ENCODE measurements around the gene TTC13. TPM values are rescaled to one million over a fixed set of nuclear protein-coding genes. Genes with fewer than 3 reads are reported as not detected.
"Not testable (repeated sequence)": the region's sequence is repeated elsewhere in the genome, so short reads cannot be mapped to it uniquely, and the experiment has no call there.

The TTC13 gene
- total RNA-seq, 1 donor from 2014 or later = 35.4 TPM

GRCh38 chr1:231016966-231017365 is 38.3 kb upstream of the TTC13 start:
- ChIA-PET POLR2A (no interaction called here), CTCF (no interaction called here)
- ATAC-seq (ENCODE audit: low read depth) = no peak
- no peak for DNase-seq
- Mint-ChIP-seq H3K4me1 (no peaks in the 10 kb centered on the region), H3K27ac (no peak overlapping the region), H3K36me3 (ENCODE audit: low read depth) (peaks cover 9% of the 10 kb centered on the region), H3K27me3 (no peaks in the 10 kb centered on the region), H3K9me3 (no peaks in the 10 kb centered on the region), H3K4me3 (no peak overlapping the region)
- intact Hi-C loops (cut with micrococcal nuclease) = no loop called here
- no peak for TF ChIP-seq CTCF (IDR thresholded peaks at IDR 0.05)

GRCh38 chr1:231016234-231016633 is 37.6 kb upstream of the TTC13 start:
- no peak for DNase-seq
- intact Hi-C loops (cut with micrococcal nuclease) = no loop called here
- Mint-ChIP-seq H3K27me3 (no peaks in the 10 kb centered on the region), H3K36me3 (ENCODE audit: low read depth) (peaks cover 9% of the 10 kb centered on the region), H3K4me1 (no peaks in the 10 kb centered on the region), H3K4me3 (no peak overlapping the region), H3K9me3 (no peaks in the 10 kb centered on the region), H3K27ac (no peak overlapping the region)
- ChIA-PET CTCF (no interaction called here), POLR2A (no interaction called here)
- TF ChIP-seq CTCF (IDR thresholded peaks at IDR 0.05) = no peak
- ATAC-seq (ENCODE audit: low read depth) = no peak

GRCh38 chr1:231013391-231014015 is 34.8 kb upstream of the TTC13 start:
- H3K4me1 Mint-ChIP-seq = no peaks in the 10 kb centered on the region
- no peak for TF ChIP-seq CTCF (IDR thresholded peaks at IDR 0.05)
- no peaks in the 10 kb centered on the region for H3K36me3 Mint-ChIP-seq (ENCODE audit: low read depth)
- intact Hi-C loops (cut with micrococcal nuclease) = no loop called here
- H3K9me3 Mint-ChIP-seq = no peaks in the 10 kb centered on the region
- H3K27me3 Mint-ChIP-seq = no peaks in the 10 kb centered on the region
- H3K27ac Mint-ChIP-seq = no peak overlapping the region
- CTCF ChIA-PET = no interaction called here
- ATAC-seq (ENCODE audit: low read depth) = no peak
- no peak overlapping the region for H3K4me3 Mint-ChIP-seq
- DNase-seq = no peak
- POLR2A ChIA-PET = no interaction called here

GRCh38 chr1:231011963-231012362 is 33.3 kb upstream of the TTC13 start:
- ATAC-seq (ENCODE audit: low read depth) = no peak
- intact Hi-C loops (cut with micrococcal nuclease) = no loop called here
- H3K36me3 Mint-ChIP-seq (ENCODE audit: low read depth) = no peaks in the 10 kb centered on the region
- no peak overlapping the region for H3K4me3 Mint-ChIP-seq
- H3K27me3 Mint-ChIP-seq = no peaks in the 10 kb centered on the region
- ChIA-PET CTCF (no interaction called here), POLR2A (no interaction called here)
- peaks cover 6% of the 10 kb centered on the region for H3K9me3 Mint-ChIP-seq
- DNase-seq = no peak
- H3K4me1 Mint-ChIP-seq = no peaks in the 10 kb centered on the region
- H3K27ac Mint-ChIP-seq = no peak overlapping the region
- no peak for TF ChIP-seq CTCF (IDR thresholded peaks at IDR 0.05)

GRCh38 chr1:231011360-231011759 is 32.7 kb upstream of the TTC13 start:
- H3K9me3 Mint-ChIP-seq = peaks cover 11% of the 10 kb centered on the region
- TF ChIP-seq CTCF (IDR thresholded peaks at IDR 0.05) = no peak
- CTCF ChIA-PET = no interaction called here
- intact Hi-C loops (cut with micrococcal nuclease) = no loop called here
- no peak for ATAC-seq (ENCODE audit: low read depth)
- no peak overlapping the region for H3K4me3 Mint-ChIP-seq
- peaks cover 2% of the 10 kb centered on the region for H3K36me3 Mint-ChIP-seq (ENCODE audit: low read depth)
- H3K27ac Mint-ChIP-seq = no peak overlapping the region
- no peaks in the 10 kb centered on the region for H3K27me3 Mint-ChIP-seq
- POLR2A ChIA-PET = no interaction called here
- H3K4me1 Mint-ChIP-seq = no peaks in the 10 kb centered on the region
- DNase-seq = no peak

GRCh38 chr1:231007535-231007934 is 28.9 kb upstream of the TTC13 start:
- Mint-ChIP-seq H3K9me3 (peaks cover 36% of the 10 kb centered on the region), H3K36me3 (ENCODE audit: low read depth) (peaks cover 25% of the 10 kb centered on the region)
- H3K27ac Mint-ChIP-seq; DNase-seq; H3K4me1 Mint-ChIP-seq; H3K27me3 Mint-ChIP-seq; H3K4me3 Mint-ChIP-seq; ATAC-seq (ENCODE audit: low read depth); CTCF ChIA-PET; intact Hi-C loops (cut with micrococcal nuclease); POLR2A ChIA-PET: not testable (repeated sequence)
